Activated CD8-positive, alpha-beta memory T cell treated with anti-CD3 and anti-CD28 coated beads for 24 hours (primary cell): ENCODE measurements around the gene GLRX3.

Experiments used
- DNase-seq: peaks from one replicate; pipeline ENCODE4 v3.0.0-alpha.2; 2020

GLRX3 gene

GRCh38 chr10:130137659-130138478 is 1.7 kb downstream of the GLRX3 start:
- no peak for DNase-seq

GRCh38 chr10:130138479-130138866 is 2.3 kb downstream of the GLRX3 start:
- DNase-seq, result no peak

- DNase-seq, result no peak
Observed at GRCh38 chr10:130140425-130140824, 4.2 kb downstream of the GLRX3 start.

- DNase-seq, result no peak
Observed at GRCh38 chr10:130141038-130141437, 4.8 kb downstream of the GLRX3 start.

- no peak for DNase-seq
Observed at GRCh38 chr10:130141460-130141859, 5.3 kb downstream of the GLRX3 start.

- DNase-seq, result no peak
Observed at GRCh38 chr10:130141878-130142277, 5.7 kb downstream of the GLRX3 start.

- DNase-seq, result no peak
Observed at GRCh38 chr10:130146042-130146441, 9.9 kb downstream of the GLRX3 start.

- no peak for DNase-seq
Observed at GRCh38 chr10:130159192-130159794, 23.1 kb downstream of the GLRX3 start.

GRCh38 chr10:130160775-130161174 is 24.6 kb downstream of the GLRX3 start:
- DNase-seq, result no peak

- no peak for DNase-seq
Observed at GRCh38 chr10:130161331-130161730, 25.1 kb downstream of the GLRX3 start.

GRCh38 chr10:130167193-130167592 is 31.0 kb downstream of the GLRX3 start:
- DNase-seq, result no peak

- no peak for DNase-seq
Observed at GRCh38 chr10:130167707-130168106, 31.5 kb downstream of the GLRX3 start.

- no peak for DNase-seq
Observed at GRCh38 chr10:130169136-130169859, 33.1 kb downstream of the GLRX3 start.

GRCh38 chr10:130171196-130171595 is 35.0 kb downstream of the GLRX3 start:
- DNase-seq, result no peak

- DNase-seq, result no peak
Observed at GRCh38 chr10:130174328-130174727, 38.1 kb downstream of the GLRX3 start.

GRCh38 chr10:130175074-130175473 is 38.9 kb downstream of the GLRX3 start:
- DNase-seq, result no peak

- no peak for DNase-seq
Observed at GRCh38 chr10:130177250-130177649, 41.1 kb downstream of the GLRX3 start.

- DNase-seq, result no peak
Observed at GRCh38 chr10:130179640-130180039, 43.4 kb downstream of the GLRX3 start.

GRCh38 chr10:130180416-130180815 is 44.2 kb downstream of the GLRX3 start:
- no peak for DNase-seq

- no peak for DNase-seq
Observed at GRCh38 chr10:130181858-130182257, 45.7 kb downstream of the GLRX3 start.

- DNase-seq, result no peak
Observed at GRCh38 chr10:130185591-130185990, 49.4 kb downstream of the GLRX3 start.

GRCh38 chr10:130188195-130189175 is 52.3 kb downstream of the GLRX3 start:
- no peak for DNase-seq

GRCh38 chr10:130189608-130190054 is 53.4 kb downstream of the GLRX3 start:
- no peak for DNase-seq
